Inflammatory macrophage (primary cell): ENCODE results near the gene WASL.
"Not testable (repeated sequence)": the region's sequence is repeated elsewhere in the genome, so short reads cannot be mapped to it uniquely, and the experiment has no call there.

Experiments
- DNase-seq, 2 donors: peaks; one replicate each; pipeline ENCODE4 v3.0.0-alpha.2; 2020 to 2022

WASL gene

DNA sequence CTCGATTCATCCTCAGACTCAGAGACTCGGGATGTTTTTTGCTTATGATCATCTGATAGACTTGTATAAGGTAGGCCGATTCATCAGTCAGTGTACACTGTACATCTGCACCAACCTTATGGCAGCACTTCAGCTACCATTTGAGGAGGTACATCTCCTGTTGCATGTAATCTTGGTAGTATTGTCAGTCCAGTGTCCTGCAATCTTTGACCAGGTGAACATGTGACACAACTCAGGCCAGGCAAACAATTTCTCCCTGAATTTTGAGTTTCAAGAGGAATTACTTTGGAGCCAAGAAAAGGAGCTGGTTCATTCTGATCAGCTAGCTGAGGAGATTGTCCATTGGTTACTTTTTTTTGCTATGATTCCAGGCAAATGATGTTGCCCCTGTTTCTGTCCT is 19.7 kb upstream of the WASL start:
- DNase-seq: no peak

DNA sequence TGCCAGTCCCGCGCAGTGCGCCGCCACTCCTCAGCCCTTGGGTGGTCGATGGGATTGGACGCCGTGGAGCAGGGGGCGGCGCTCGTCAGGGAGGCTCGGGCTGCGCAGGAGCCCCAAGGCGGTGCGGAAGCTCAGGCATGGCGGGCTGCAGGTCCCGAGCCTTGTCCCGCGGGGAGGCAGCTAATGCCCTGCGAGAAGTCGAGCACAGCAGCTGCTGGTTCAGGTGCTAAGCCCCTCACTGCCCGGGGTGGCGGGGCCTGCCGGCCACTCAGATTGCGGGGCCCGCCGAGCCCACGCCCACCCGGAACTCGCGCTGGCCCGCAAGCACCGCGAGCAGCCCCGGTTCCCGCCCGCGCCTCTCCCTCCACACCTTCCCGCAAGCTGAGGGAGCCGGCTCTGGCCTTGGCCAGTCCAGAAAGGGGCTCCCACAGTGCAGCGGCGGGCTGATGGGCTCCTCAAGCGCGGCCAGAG is 14.4 kb upstream of the WASL start:
- DNase-seq: no peak

DNA sequence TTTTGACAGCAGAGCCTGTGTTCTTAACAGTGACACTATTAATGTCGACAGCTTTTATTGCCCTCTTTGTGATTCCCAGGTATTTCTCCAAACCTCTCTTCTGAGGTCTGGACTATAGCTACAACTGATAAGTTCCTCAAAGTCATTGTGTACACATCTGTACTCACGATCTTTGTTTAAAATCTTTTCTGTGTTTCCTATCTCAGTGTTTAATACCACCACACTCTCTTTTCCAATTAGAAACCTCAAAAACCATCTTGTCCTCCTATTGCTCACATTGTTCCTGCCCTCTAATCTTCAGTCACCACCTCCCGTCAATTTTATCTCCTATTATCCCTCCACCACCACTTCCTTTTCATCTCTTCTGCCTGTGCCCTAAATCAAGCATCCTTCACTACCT is 12.9 kb upstream of the WASL start:
- DNase-seq: no peak

DNA sequence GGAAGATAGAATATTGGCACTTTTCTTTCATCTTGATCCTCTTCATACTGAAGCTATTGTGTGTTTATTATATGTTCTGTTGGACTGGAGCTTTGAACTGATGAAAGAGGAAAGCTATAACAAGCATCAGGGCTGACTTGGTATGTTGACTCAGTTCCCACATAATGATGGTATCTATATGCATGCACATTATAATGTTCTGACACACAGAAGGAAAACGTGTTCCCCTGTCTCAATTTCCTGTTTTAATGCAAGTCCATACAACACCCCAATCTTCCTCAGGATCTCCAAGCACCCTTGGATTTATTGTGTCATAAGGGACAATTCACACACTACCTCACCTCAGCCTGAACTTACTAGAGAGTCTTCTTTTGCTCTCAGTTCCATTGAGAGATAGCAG is 8.3 kb upstream of the WASL start:
- no peak for DNase-seq

DNA sequence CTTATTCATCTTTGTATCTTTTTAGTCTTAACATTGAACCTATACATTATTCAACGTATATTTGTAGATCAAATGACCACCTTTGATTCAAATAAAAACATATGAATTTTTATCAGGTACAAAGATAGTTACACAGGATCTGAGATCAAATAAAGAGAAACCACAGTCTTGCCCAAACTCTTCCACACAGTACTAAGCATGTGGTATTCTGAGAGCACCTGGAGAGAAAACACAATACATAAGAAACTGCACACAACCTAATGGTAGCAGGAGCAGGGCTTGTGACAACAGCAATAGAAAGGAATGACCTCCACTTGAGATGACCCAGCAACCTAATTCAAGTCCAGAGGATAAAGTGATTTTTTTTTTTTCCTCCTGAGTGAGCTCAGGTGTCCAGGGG is 6.5 kb upstream of the WASL start:
- no peak for DNase-seq

DNA sequence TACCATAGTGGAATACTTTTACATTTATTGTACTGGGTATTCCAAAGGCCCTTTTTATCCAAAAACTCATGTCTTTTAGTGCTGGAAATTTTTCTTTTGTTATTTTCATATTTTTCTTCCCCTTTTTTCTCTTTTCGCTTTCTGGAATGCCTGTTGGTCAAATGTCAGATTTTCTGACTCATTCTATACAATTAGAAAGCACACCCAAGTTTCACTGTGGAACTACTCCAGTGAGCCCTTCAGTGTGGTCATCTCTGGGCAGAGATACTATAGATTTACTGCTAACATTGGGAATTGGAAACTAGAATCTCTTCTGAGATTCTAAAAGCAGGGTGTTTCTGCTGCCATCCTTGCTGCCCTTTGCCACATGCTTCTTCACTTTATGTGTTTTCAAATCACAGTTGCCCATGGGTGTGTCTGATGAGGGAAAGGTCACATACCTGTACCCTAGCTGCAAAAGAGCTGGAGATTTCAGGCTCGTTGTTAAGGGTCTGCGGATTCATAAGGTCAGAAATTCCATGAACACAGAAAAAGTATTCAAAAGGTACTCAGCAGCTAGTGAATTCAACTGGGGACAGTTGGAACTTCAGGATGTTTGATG is 5.6 kb upstream of the WASL start:
- DNase-seq: peak; percentile 53 to 63

DNA sequence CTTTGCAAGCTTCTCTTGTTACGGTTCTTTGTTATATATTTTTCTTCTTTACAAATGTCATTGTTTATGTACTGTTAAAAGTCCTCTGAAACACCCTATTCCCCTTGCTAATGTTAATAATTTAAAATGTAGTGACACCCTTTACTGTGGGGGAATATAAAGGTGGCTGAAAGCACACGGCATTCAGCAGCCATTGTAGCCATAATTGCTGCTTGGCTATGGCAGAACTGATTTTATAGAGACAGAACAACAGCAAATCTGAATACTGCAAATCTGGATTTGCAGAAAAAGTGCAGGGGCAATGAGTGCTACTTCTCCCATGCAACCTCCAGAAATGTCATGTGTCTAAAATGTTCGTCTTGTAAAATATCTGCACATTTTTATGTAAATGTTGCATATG is 3.7 kb upstream of the WASL start:
- DNase-seq: no peak

DNA sequence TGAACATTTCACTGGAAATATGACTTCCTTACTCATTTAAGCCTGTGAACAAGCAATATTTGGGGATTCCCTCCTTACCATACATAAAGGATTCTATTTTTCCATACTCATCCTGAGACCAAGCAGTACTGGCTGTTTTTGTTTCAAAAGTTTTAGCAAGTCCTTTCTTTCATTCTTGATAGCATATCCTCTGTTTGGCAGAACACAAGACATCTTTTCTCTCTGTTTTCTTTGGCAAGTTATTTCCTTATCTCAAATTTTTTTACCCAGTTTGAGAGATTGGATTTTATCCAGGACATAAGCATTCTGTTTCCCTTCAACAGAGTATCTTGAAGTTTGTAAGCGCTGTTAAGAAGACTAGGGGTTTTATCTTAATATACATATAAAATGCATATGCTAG is 3.0 kb upstream of the WASL start:
- DNase-seq: no peak

DNA sequence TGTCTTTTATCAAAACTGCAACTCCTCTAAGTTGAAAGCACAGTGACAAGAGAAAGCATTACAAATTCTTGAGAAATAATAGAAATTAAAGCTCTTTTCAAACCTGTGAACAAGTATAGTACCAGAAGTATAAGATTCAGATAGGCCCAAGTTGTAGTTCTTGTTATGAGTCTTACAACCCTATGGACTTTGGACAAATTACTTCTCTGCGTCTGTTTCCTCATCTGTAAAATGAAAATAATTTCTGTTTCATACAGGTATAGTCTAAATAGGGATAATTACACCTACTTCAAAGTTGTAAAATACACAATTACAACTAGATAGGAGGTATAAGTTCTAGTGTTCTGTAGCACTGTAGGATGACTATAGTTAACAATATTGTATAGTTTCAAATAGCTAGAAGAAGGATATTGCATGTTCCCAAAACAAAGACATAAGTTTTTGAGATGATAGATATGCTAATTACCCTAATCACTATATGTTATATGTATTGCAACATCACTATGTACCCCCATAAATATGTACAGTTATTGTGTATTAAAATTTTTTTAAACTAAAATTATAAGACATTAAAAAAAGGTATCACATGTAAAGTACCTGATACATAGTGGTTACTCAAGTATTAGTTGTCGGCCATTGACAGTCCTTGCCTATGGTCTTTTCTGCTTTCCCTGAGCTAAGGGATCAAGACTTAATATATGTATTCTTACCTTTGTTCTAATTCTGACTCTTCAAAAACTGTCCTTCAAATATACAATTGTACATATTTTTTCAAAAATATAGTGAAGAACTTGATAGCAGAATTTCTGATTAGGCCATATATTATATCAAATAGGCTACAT is 1.8 kb upstream of the WASL start:
- DNase-seq: no peak

DNA sequence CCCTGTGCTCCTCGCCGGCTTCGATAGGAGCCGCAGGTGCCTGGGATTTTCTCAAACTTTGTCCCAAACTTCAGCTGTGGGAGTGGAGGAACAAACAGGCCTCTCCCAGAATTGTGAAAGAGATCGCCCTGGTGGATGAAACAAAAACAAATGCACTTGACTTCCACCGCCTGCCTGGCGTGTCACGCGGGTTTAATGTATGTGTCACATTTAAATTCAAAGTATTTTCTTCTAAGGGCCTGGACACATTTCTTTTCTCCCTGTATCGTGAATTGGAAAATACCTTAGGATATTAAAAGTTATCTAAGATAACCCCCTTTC is 694 bp upstream of the WASL start:
- peak; percentile 83 to 89 for DNase-seq

DNA sequence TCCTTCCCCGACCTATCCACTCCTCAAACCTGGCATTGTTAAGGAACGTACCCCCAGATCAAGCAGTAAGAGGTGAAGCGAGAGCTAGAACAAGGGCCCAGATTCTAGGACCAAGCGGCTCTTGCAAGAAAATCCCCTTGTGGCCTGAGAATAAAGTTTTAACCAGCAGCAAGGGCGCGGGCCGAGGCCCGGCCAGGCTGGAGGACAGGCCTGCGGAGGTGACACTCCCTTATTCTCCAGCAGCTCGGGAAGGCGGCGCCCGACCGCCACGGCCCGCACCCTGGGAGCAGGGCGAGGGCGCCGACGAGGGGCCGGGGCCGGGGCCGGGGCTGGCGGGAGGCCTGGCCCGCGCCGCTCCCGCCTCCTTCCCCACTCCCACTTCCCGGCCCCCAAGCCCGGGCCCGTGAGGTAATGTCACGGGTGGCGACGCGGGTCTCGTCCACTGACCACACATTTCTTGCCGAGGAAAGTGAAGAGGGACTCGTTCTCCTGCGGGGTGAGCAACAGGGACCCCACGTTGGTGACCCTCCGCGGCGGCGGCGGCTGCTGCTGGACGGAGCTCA is 551 bp downstream of the WASL start:
- DNase-seq: peak in 1 of 2 donors; percentile 39

DNA sequence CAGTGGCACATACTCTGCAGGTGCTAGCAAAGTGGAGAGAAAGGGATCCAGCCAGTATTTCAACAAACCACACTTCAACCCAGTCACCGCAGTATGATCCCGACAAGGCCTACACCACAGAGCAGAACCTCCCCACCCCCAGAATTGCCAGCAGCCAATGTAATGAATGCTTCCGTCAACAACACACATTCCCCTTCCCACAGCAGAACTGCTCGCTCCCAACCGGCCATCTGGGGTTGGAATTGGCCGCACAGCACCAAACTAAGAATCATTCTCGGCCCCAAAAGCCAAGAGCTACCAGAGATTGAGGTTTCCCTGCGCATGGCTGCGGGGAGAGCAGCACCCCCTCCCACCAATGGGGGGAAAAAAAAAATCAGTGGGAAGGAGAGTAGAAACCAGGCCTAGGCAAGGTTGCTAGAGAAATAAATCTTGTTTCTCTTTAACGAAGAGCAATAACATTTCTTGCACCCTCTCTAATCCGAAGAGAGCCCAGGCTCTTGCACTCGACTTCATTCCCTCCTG is 1.1 kb downstream of the WASL start:
- DNase-seq: peak; percentile 71 to 90

DNA sequence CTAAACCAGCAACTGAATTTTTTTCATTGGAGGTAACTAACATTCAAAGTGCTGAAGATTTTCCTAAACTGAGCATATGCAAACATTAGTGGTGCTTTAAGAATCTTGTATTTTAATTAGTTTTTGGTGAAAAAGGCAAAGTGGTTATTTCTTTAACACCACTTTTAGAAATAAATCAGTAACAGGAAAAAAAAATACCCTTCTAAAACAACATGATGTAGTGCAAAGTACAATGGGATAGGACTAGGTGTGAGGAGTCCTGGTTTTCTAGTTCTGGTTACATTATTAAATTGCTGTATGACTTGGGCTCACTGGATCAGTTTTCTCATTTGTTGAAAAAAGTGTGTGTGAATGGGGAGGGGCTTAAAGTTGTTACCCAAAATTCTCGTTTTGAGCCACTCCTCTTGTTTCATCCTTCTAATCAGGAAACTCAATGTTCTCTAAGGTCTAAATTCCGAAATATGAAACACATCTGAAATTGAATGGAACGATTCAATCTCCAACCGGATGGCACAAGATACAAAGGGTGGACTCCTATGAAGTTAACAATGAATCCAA is 1.8 kb downstream of the WASL start:
- no peak for DNase-seq

DNA sequence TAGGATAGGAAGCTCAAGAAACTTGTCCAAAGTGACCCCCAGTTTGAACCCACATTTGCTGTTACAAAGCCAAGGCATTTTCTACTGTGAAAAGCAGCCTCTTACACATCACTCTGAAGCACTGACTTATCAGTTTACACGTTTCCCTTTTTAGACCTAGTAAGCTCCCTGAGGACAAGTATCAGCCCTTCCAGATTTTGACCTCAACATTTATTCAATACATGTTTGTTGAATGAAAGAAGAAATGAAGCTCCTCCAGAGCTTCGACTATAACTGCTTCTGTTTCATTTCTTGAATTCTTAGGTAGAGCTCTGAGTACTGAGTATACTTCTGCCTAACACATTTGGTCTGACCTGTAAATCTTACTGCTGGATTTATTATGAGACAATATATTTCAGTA is 2.7 kb downstream of the WASL start:
- no peak for DNase-seq

DNA sequence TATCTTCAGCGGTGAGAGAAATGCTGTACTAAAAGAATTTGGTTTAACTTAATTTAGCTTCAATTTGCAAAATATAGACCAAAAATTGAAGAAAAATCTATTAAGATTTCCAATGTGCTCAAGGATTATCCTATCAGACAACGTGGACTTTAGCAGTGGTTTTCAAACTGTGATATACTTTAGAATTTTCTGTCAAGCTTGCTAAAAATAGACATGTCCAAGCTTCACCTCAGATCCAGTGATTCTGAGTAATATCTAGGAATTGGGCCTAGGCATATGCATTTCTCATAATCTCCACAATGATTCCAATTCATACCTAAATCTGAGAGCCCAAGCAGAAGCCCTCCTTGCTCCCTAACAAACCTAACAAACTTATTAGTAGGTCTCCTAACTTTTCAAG is 3.4 kb downstream of the WASL start:
- DNase-seq: no peak

DNA sequence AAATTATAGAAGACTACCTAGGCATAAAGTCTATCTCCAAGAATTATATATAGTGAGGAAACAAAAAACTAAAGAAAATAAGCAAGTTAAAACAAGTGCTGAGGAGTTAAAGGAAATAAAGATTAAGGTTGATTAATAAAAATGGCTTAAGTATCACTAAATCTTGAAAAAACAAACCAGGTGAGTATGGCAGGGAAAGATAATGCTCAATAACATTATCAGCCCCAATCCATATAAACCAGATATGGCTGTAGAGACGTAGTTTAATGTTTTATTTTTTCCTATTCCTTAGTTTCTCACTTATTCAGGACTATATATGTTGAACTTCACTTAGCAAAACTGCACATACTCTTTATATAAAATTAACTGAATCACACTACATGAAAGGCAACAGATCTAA is 4.4 kb downstream of the WASL start:
- no peak for DNase-seq

DNA sequence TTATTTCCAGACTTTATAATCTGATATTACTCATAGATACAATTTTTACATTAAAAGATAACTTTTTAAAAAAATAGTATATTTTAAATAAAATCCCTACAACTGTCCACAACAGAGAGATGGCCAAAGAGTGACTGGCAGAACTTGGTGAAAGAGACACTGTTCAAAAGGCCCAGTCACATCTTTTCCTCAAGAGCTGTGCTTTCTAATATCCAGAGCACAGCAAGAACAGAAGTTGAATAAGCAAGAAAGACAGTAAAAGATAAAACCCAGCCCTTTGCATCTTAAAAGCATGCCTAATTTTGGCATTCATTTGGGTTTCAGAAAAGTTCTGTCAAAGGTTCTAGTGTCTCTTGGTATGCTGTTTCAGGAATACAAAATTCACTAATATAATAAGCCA is 6.9 kb downstream of the WASL start:
- DNase-seq: no peak

DNA sequence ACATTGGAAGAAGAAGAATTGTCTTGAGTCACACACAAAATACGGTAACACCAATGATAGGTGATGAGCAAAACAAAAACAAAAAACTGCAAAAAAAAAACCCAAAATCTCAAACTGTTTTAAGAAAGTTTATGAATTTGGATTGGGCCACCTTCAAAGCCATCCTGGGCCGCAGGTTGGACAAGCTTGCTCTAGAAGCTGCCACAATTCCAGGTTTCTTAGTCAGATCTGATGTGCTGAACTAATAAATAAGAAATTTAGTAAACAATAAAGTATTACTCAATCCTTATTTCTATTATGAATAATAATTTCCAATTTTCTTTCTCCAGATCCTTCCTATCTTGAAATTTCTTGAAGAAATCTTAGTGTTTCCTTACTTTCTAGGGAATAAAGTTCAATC is 10.0 kb downstream of the WASL start:
- DNase-seq: no peak

DNA sequence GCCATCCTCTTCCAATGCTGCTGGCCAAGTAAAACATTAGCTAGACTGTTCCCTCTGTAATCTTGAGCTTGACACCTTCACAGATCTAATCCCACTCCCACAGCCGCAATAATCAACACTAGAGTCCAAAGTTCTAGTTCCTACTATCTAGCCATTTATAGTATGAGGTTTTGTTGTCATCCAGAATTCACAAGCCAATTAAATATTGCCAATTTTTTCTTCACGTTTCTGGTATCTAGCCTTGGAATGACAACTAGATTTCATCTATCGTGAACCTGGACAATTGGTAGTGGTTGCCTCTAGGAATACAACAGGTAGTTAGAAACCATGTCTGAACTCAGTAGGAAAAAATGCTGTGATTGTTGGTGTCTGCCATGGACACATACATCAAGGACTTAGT is 10.4 kb downstream of the WASL start:
- DNase-seq: no peak

DNA sequence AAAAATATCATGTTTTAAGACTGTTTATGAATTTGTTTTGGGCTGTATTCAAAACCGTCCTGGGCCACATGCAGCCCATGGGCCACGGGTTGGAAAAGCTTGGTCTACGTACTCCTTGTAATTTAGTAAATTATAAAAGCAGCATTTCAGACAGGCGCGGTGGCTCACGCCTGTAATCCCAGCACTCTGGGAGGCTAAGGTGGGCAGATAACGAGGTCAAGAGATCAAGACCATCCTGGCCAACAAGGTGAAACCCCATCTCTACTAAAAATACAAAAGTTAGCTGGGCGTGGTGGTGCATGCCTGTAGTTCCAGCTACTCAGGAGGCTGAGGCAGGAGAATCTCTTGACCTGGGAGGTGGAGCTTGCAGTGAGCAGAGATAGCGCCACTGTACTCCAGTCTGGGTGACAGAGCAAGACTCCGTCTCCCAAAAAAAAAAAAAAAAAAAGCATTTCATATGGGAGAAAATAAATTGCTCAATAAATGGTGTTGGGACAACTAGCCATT is 11.6 kb downstream of the WASL start:
- DNase-seq: not testable (repeated sequence)

DNA sequence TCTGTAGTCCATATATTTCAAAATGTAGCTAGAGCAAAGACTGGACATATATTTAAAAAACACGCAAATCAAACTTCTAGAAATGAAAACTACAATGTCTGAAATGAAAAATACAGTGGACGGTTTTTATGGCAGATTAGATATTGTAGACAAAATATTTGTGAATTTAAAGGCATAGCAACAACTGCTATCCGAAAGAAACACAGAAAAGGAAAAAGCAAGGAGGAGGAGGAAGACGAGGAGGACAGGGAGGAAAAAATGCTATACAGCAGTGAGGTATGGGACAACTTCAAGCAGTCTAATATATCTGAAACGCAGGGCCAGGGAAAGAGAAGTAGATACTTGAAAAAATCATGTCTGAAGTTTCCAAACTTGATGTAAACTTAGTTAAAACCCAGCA is 13.3 kb downstream of the WASL start:
- no peak for DNase-seq

DNA sequence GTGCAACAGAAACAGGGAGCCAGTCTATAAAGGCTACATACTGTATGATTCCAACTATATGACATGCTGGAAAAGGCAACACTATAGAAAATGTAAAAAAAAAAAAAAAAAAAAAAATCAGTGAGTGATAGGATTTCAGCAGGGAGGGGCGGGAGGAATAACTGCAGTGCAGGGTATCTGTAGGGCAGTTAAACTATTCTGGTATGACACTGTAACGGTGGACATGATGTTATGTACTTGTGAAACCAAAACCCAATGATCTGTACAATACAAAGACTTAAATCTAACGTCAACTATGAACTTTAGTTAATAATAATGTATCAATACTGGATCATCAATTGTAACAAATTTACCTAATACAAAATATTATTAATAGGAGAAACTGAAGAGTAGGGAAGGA is 14.3 kb downstream of the WASL start:
- no peak for DNase-seq

DNA sequence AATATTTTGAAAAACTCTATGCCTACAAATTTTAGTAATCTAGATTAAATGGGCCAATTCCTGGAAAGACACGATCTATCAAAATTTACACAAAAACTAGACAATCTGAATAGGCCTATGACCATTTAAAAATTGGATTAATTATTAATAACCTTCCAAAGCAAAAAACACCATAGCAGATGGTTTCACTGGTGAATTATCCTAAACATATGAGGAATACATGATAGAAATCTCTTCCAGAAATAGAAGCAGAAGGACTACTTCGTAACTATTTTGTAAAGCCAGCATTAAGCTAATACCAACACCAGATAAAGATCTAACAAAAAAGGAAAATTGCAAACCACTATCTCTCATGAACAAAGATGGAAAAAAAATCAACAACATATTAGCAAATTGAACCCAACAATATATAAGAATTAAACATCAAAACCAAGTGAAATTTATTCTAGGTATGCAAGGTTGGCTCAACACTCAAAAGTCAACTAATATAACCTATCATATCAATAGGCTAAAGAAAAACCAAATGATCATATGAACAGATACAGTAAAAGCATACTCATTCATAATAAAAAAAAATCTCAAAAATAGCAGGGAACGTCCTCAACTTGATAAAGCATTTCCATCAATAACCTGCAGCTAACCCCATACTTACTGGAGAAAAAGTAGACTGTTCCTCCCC is 16.3 kb downstream of the WASL start:
- no peak for DNase-seq
